ENCODE measurements around the gene CACNG1.

Gene CACNG1

DNA sequence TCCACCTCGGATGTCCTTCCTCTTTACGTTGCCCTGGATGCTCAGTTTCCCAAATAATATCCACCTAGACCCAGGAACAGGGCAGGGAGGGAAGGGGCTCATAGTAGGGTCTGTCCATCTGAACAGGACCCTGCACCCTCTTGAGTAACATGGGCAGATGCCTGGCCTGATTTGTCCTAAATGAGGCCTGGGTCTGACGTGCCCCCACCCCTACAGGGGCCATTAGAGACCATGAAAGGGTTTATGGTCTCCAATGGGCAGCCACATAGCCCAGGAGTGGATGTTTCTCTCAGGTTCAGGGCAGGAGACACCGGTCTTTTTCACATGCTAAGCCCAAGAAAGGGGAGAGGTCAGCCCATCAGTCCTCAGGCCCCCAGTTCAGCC lies 6.8 kb downstream of the CACNG1 start:
- no peak for DNase-seq (ENCODE audit: low spot score)

GRCh38 chr17:67051837-67052236 lies 7.5 kb downstream of the CACNG1 start:
- DNase-seq (ENCODE audit: low spot score), result no peak

DNA sequence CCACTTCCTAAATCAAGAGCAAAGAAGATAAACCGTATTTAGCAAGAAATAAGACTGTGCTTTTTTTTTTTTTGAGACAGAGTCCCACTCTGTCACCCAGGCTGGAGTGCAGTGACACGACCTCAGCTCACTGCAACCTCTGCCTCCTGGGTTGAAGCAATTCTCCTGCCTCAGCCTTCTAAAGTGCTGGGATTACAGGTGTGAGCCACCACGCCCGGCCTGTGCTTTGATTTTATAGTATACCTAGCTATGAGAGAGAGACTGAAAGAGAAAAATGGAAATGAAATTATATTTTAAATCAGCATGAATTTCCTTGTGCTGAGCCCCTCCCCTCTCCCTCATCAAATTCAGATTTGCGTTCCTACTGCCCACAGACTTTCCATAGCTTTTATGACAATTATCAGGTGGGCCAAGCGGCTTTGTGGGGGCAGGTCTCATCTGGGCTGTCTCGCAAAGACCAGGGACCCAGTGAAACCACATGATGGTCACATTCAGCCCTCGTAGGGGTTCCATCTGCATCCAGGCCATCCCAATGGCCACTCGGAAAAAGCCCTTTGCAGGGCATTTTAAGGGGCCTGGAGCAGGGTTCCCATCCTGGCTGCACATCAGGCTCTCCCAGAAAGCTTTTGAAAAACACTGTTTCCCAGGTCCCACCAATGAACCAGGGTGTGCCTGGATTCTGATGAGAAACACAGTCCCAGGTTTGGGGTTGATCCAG lies 8.5 kb downstream of the CACNG1 start:
- no peak for DNase-seq (ENCODE audit: low spot score)

GRCh38 chr17:67053438-67054000 lies 9.2 kb downstream of the CACNG1 start:
- DNase-seq (ENCODE audit: low spot score), result no peak

DNA sequence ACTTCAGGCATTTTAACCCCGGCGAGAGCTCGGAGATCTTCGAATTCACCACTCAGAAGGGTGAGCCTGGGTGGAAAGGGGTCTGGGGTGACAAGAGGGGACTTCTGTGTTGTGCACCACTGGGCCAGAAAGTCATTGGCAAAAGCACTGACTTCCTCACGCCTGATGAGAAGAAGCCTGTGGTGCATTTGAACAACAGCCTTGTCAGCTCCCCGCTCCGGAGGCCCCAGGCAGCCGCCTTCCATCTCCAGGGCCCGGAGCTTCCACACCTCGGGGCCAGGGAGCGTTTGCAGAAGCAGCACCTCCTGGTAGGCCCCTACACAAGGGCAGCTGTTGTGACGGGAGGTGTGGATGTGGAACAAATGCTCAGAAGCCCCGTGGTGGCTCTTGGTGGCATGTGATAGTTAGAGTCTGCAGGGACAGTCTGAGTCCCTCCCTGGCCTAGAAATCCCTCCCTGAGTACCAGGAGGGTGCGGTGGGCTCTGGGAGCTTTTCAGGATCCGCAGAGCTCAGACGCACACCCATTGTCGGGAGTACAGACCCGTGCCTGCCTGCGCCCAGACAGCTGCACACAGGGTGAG lies 9.7 kb downstream of the CACNG1 start:
- no peak for DNase-seq (ENCODE audit: low spot score)

DNA sequence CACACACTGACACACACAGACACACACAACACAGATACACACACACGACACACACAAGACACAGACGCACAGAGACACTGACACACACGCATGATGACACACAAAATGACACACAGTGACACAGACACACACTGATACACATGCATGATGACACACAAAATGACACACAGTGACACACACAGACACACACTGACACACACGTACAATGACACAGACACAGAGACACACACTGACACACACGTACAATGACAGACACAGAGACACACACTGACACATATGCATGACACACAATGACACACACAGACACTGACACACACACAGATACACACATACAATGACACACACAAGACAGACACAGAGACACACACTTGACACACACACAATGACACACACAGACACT lies 10.3 kb downstream of the CACNG1 start:
- no peak for DNase-seq (ENCODE audit: low spot score)

- no peak for DNase-seq (ENCODE audit: low spot score)
These were observed 10.7 kb downstream of the CACNG1 start for GRCh38 chr17:67055041-67055443.

DNA sequence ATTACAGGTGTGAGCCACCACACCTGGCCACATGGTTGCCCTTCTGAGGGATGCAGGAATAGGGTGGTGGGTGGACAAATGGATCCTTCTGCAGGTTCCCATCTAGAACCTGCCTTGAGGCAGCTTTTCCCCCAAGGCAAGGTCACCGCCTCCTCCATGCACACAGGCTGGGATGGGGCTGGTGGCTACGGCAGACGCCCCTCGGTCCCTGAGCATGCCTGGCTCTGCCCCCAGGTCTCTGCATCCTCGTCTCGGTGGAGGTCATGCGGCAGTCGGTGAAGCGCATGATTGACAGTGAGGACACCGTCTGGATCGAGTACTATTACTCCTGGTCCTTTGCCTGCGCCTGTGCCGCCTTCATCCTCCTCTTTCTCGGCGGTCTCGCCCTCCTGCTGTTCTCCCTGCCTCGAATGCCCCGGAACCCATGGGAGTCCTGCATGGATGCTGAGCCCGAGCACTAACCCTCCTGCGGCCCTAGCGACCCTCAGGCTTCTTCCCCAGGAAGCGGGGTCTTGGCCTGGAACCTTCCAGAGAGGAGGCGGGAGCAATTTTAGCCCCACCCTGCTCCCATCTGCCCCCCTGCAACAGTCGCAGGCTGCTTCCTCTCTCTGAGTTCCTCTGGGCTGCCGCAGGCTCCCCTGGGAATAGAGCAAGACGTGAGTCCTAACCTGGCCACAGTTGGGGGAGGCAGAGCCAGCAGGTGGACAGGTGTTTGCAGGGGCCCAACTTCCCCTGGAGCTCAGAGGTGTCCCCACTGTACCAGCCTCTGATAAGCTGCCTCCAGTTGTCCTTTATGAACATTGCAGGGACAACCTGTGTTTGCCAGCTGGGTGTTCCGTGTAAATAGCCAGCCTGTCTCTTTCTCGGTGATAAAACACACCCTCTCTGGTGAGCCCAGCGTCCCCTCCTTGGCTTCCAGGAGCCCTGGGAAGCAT lies 11.7 kb downstream of the CACNG1 start:
- no peak for DNase-seq (ENCODE audit: low spot score)

- no peak for DNase-seq (ENCODE audit: low spot score)
These were observed 12.6 kb downstream of the CACNG1 start for GRCh38 chr17:67056746-67057490.

- no peak for DNase-seq (ENCODE audit: low spot score)
These were observed 13.7 kb downstream of the CACNG1 start for GRCh38 chr17:67058036-67058435.

DNA sequence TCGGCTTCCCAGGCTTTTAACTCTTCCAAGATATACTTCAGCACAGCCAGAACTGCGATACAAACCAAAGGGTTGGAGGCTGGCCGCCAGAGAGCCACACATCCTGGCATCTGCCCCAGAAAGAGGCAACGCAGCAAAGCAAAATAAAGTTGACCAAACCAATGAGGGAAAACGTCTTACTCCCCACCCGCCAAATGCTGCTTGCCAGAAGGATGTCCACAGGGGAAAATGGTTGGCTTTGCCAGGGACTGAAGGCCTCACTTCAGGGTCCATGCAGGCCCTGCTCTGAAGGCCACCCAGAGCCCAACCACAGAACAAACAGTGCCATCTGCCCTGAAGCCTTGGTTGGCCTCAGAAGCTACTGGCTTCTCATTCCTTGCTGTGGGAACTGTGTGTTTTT lies 15.0 kb downstream of the CACNG1 start:
- no peak for DNase-seq (ENCODE audit: low spot score)

DNA sequence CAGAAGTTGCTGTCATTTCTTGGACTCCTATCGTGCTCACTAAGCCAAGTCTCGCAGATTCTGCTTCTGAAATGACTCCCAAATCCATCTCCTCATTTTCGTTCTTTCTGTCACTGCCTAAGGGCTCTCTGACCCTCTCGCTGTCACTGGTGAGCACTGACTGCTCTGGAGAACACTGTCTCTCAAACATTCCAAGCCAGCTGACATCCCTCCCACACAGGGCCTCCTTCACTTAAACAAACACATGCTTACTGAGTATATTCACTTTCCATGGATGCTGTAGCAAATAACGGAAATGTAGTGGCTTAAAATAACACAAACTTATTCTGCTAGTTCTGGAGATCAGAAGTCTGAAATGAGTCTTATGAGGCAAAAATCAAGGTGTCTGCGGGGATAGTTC lies 18.8 kb downstream of the CACNG1 start:
- DNase-seq (ENCODE audit: low spot score), result no peak

DNA sequence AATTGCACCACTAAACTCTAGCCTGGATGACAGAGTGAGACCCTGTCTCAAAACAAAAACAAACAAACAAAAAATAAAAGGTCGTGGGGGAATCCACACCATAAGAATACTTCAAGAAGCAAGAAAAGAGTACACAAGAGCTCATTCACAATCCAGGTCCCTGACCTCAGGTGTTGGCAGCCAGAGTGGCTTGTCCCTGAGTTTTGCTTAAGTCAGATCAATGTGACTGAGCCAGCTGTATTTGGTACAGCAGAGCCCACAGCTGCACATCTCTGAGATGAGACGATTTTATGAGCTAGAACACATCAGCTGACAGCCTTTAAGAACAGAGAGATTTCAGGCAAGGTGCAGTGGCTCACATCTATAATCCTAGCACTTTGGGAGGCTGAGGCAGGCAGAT lies 22.4 kb downstream of the CACNG1 start:
- DNase-seq (ENCODE audit: low spot score), result no peak

DNA sequence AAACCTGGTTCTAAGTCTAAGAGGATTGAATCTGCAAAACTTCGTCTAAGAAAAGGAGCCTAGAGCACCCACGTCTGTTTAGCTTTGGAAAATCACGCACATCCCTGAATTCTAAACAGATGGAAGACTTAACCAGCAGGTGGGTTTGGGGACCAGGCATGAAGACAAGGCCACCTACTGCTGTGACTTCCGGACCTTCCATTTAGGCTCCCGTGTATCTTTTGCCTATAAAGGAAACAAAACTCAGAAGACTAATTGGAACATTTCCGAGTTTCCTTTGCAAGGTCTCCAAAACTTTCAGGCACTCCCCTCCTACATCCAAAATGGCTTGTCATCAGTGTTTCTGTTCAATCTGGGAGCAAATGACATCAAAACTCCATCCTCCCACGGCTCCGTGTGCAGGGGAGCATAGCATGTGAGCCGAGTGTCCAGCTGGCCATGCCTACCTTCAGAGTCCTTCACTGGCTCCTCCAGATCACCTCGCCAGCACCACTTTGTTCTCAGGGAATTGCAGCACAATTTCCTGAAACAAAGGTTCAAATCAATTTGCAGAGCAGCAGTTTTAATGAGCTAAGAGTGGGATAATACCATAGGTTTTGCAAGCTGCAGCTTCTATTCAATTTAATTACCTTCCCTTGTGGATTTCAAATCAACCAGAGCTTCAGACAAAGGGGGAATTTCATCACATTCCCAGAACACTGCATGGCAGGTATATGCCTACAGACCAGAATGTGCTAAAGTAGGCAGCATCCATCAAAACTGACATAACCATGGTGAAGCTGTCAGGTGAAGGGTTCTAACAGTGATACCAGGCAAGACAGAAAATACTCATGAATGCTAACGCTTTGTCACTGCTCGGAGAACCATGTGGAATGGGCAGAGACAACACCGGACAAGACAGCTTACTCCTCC lies 23.5 kb downstream of the CACNG1 start:
- DNase-seq (ENCODE audit: low spot score), result no peak

- DNase-seq (ENCODE audit: low spot score), result no peak
These were observed 24.6 kb downstream of the CACNG1 start for GRCh38 chr17:67068999-67069398.

- no peak for DNase-seq (ENCODE audit: low spot score)
These were observed 25.3 kb downstream of the CACNG1 start for GRCh38 chr17:67069603-67070136.

GRCh38 chr17:67071595-67071994 lies 27.2 kb downstream of the CACNG1 start:
- no peak for DNase-seq (ENCODE audit: low spot score)

- DNase-seq (ENCODE audit: low spot score), result no peak
These were observed 28.5 kb downstream of the CACNG1 start for GRCh38 chr17:67072885-67073284.

- no peak for DNase-seq (ENCODE audit: low spot score)
These were observed 30.4 kb downstream of the CACNG1 start for GRCh38 chr17:67074781-67075180.

DNA sequence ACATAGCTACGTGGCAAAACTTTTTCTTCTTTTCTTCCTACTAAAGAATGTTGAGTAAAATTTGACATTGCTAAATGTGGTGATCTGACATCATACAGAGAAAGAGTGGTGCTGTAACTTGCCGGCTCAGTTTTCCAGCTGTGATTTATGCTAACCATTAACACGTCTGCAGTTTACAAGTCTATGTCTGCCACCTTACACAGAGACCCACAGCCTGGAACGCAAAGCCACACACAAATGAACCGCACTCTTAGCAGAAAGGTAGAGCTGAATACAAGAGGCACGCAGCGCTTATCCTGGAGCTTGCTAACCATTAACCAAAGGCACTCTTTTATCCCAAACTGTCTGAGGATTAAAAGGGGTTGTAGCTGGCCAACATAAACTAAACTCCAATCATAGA lies 31.9 kb downstream of the CACNG1 start:
- no peak for DNase-seq (ENCODE audit: low spot score)

DNA sequence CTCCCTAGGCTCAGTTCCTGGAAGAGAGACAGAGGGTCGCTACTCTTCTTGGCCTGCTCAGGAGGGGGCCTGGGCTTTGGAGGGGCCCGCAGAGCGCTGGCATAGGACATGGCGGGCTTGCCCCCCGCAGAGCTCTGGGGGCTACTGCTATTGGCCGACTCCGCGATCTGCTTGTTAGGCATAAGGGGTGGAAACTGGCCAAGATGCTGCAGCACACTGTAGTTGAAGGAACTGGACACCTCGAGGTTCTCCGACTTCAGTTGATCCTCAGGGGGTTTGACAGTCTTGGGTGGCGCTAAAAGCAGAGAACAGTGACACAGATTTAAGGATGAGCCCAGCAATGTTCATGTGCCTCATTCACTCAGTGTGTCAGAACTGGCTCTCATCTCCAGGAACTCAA lies 33.9 kb downstream of the CACNG1 start:
- DNase-seq (ENCODE audit: low spot score), result no peak
